PC-9 (cell line): ENCODE measurements around the gene TM6SF1.

Experiments used
- CTCF ChIP-seq: fragments of 200-600 bp; sonication (generic); conservative IDR thresholded peaks from 2 replicates; pipeline ENCODE4 v1.6.1; 2017; ENCODE audit warnings: mixed run types, antibody characterized with exemption, mild to moderate bottlenecking, moderate library complexity
- EZH2 ChIP-seq: fragments of 200-600 bp; sonication (generic); IDR thresholded peaks from 2 replicates; pipeline ENCODE4 v1.8.0; 2017; ENCODE audit warnings: antibody characterized with exemption, low read depth

GRCh38 chr15:83158393-83158792 is 50.9 kb downstream of the TM6SF1 start:
- TF ChIP-seq EZH2 (no peak), CTCF (no peak)
